ENCODE measurements around the gene ABR. TPM values are rescaled to one million over a fixed set of nuclear protein-coding genes. Genes with fewer than 3 reads are reported as not detected.

ABR gene
- total RNA-seq, 1 experiment from 2014 or later, result 35.4 TPM

DNA sequence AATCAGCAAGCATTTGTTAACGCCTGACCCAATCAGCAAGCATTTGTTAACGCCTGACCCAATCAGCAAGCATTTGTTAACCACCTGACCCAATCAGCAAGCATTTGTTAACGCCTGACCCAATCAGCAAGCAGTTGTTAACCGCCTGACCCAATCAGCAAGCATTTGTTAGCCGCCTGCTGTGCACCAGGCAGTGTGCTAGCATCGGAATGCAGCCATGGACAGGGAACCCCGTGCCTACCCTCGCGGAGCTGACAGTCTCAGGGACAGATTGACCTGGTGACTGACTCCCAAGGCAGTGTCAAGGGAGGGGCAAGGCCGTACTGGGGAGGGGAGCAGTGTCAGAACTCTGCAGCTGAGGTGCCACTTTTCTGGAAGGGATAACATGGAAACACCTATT, 66.9 kb downstream of the ABR start:
- no peak overlapping the region for H3K27ac ChIP-seq (ENCODE audit: low read length)
- ChIA-PET CTCF (no interaction called here), POLR2A (ENCODE audit: unreplicated experiment) (no interaction called here)
- H3K4me2 ChIP-seq (ENCODE audit: low read length), result no peak overlapping the region
- BruUV-seq (replicated peaks), result no TSS peak
- DNase-seq, result no peak
- peaks cover 10% of the 10 kb centered on the region for H3K79me2 ChIP-seq (ENCODE audit: low read length)
- no peak overlapping the region for H3K4me3 ChIP-seq (ENCODE audit: low read length)
- TF ChIP-seq, protein P1, sequence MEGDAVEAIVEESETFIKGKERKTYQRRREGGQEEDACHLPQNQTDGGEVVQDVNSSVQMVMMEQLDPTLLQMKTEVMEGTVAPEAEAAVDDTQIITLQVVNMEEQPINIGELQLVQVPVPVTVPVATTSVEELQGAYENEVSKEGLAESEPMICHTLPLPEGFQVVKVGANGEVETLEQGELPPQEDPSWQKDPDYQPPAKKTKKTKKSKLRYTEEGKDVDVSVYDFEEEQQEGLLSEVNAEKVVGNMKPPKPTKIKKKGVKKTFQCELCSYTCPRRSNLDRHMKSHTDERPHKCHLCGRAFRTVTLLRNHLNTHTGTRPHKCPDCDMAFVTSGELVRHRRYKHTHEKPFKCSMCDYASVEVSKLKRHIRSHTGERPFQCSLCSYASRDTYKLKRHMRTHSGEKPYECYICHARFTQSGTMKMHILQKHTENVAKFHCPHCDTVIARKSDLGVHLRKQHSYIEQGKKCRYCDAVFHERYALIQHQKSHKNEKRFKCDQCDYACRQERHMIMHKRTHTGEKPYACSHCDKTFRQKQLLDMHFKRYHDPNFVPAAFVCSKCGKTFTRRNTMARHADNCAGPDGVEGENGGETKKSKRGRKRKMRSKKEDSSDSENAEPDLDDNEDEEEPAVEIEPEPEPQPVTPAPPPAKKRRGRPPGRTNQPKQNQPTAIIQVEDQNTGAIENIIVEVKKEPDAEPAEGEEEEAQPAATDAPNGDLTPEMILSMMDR (conservative IDR thresholded peaks at IDR 0.05; ENCODE audit: low read depth, low read length), result no peak
- TF ChIP-seq EZH2phosphoT487 (IDR thresholded peaks at IDR 0.05; ENCODE audit: borderline replicate concordance, low read length) (no peak), EZH2 (IDR thresholded peaks at IDR 0.05; ENCODE audit: low read length, unreplicated experiment) (no peak)
- H4K20me1 ChIP-seq (ENCODE audit: low read length), result no peaks in the 10 kb centered on the region
- H3F3A ChIP-seq (ENCODE audit: low read length, unreplicated experiment), result no peaks in the 10 kb centered on the region
- no peak overlapping the region for H2AFZ ChIP-seq (ENCODE audit: low read length)
- H3K9ac ChIP-seq (ENCODE audit: low read length), result no peak overlapping the region
- H3K36me3 ChIP-seq (ENCODE audit: low read depth, low read length), result no peaks in the 10 kb centered on the region
- no peaks in the 10 kb centered on the region for H3K27me3 ChIP-seq (ENCODE audit: low read length)
- H3K4me1 ChIP-seq (ENCODE audit: insufficient read depth, low read length), result peaks cover 38% of the 10 kb centered on the region
- H3K9me3 ChIP-seq (ENCODE audit: low read length), result no peaks in the 10 kb centered on the region
- intact Hi-C loops (cut with micrococcal nuclease), result no loop called here
- no peaks in the 10 kb centered on the region for H3K9me2 ChIP-seq (replicated peaks; ENCODE audit: low read length)
- no peak for ATAC-seq

DNA sequence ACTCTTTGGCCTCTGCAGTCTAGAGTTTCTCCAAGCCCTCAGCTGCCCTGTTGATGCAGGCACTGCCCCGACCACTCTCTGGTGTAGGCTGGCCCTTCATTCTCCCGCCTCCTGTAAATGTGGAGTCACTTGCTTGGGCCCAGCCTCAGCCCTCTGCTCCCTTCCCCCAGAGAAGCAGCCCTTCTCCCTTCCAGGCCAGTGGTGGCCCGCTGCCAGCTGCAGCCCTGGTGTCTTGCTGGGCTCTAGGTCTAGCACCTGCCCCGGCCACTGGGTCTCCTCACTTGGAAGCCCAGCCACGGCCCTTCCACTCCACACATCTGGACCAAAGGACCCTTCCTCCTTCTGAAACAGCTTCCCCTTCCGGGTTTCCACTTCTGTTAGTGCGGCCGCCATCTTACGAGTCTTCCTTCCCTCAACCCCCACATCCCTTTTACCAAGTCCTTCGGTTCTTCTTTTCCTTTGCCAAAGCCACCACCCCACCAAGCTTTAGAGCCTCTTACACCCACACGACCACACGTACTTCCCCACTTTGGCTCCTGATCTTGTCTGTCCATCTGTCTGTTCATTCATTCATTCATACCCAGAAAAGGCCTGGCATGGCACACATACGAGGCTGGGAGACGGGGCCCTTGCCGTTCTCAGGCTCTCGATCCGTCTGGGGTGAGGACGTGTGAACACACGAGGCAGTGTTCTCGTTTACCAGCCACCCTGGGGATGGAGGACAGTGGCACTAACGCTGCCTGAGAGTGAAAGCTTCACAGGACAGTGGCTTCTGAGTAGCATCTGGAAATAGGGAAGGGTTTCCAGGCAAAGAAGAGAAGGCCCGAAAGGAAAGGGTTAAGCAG, 68.0 kb downstream of the ABR start:
- peak overlapping the region; percentile 100 for H3K27ac ChIP-seq (ENCODE audit: low read length)
- peaks cover 49% of the 10 kb centered on the region for H3K4me1 ChIP-seq (ENCODE audit: insufficient read depth, low read length)
- POLR2A ChIA-PET (ENCODE audit: unreplicated experiment), result no interaction called here
- no peaks in the 10 kb centered on the region for H3F3A ChIP-seq (ENCODE audit: low read length, unreplicated experiment)
- no peaks in the 10 kb centered on the region for H3K27me3 ChIP-seq (ENCODE audit: low read length)
- CTCF ChIA-PET, result interaction anchor here (0.6 to 1.9 kb wide), 3 partner anchors 11 to 156 kb away, joined by 3 to 9 read pairs (median 5); no protein-coding TSS in a partner anchor
- no peaks in the 10 kb centered on the region for H3K36me3 ChIP-seq (ENCODE audit: low read depth, low read length)
- no peak overlapping the region for H2AFZ ChIP-seq (ENCODE audit: low read length)
- no peak overlapping the region for H3K4me3 ChIP-seq (ENCODE audit: low read length)
- no peaks in the 10 kb centered on the region for H3K9me2 ChIP-seq (replicated peaks; ENCODE audit: low read length)
- peak overlapping the region; percentile 91 for H3K9ac ChIP-seq (ENCODE audit: low read length)
- DNase-seq (no peak), ATAC-seq (peak; percentile 0; the same call in 1 of the 2 replicates)
- peaks cover 21% of the 10 kb centered on the region for H3K79me2 ChIP-seq (ENCODE audit: low read length)
- intact Hi-C loops (cut with micrococcal nuclease), result no loop called here
- no peak for TF ChIP-seq EZH2 (IDR thresholded peaks at IDR 0.05; ENCODE audit: low read length, unreplicated experiment)
- TF ChIP-seq, protein P1 (conservative IDR thresholded peaks at IDR 0.05; ENCODE audit: low read depth, low read length), result no peak
- no peak for TF ChIP-seq EZH2phosphoT487 (IDR thresholded peaks at IDR 0.05; ENCODE audit: borderline replicate concordance, low read length)
- no peaks in the 10 kb centered on the region for H4K20me1 ChIP-seq (ENCODE audit: low read length)
- H3K4me2 ChIP-seq (ENCODE audit: low read length), result peak overlapping the region; percentile 53
- H3K9me3 ChIP-seq (ENCODE audit: low read length), result no peaks in the 10 kb centered on the region
- BruUV-seq (replicated peaks), result no TSS peak
